Stimulated activated CD4-positive, alpha-beta T cell treated with anti-CD3 and anti-CD28 coated beads, Interleukin-2, amount 100 ng/mL, for 48 hours (primary cell): ENCODE measurements around the gene CFAP221.

Source experiments
- DNase-seq, 2 donors: peaks; one replicate each; pipeline ENCODE4 v3.0.0-alpha.2; 2020

CFAP221 gene

GRCh38 chr2:119683074-119683712, 138.9 kb downstream of the CFAP221 start:
- DNase-seq, result no peak

DNA sequence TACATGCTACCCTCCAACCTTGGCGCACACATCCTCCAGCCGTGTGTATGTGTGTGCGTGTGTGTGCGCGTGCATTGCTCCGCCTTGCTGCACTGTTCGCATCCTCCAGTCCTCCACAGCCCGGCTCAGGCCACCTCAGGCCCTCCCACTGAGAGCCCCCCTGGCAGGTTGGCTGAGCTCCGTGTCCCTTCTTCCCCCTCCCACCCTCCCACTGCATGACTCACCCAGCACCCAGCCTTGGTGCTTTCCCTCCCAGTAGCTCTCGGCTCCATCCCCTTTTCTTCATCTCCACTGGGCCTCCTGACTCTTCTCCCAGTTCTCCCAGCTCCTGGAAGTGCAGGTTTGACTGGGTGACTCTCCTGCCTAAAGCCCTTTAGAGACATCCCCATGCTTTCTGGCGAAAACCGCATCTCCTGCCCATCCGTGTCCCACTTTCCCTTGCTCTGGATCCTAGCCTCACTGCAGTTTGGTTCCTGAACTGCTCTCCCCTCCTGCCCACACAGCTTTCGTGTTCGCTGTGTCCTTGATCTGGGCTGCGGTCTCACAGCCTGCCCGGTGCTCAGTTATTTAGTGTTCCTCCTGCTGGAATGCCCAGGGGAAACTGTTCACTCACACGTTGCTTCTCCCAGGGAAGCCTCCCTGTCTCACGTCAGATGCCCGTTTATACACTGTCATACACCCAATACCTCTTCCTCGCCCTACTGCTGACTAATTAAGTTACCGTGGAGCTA, 139.6 kb downstream of the CFAP221 start:
- DNase-seq, result no peak

- no peak for DNase-seq
These were observed 140.3 kb downstream of the CFAP221 start for GRCh38 chr2:119684518-119684917.

DNA sequence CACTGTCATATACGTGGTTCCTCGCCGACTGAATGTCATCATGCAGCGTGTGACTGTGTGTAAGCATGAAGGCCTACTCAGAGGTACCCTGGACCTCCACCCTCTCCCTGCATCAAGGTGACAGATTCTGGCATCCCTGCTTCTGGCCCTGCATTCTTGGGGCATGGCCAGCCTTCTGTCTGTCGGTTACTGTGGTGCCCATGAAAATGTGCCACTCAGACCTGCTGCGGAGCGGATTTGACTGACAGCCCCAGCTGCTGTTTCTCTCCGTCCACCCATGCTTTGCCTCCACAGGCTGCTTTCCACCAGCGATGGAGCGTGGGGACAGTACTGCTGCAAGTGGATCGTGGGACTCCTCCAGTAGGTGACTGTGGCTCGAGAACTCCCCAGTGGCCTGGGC, 144.4 kb downstream of the CFAP221 start:
- DNase-seq, result no peak

GRCh38 chr2:119689218-119689617, 145.0 kb downstream of the CFAP221 start:
- no peak for DNase-seq

DNA sequence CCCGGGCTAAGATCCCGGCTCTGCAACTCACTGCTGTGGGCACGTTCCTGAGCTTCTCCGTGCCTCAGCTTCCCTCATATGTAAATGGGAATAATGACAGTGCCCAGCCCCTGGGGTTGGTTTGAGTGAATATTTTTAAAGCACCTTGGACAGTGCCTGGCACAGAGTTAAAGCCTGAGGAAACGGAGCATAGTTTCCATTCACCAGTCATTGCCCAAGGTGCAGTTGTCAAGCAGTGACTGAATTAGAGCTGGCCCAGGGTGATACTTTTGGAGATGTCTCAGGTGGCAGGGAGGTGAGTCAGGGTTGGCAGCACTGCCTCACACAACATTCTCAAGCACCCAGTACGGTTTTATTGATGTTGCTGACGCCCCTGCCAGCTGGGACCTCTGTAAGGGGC, 146.9 kb downstream of the CFAP221 start:
- no peak for DNase-seq

- DNase-seq, result no peak
These were observed 147.5 kb downstream of the CFAP221 start for GRCh38 chr2:119691651-119692245.

GRCh38 chr2:119692310-119692709, 148.1 kb downstream of the CFAP221 start:
- no peak for DNase-seq

DNA sequence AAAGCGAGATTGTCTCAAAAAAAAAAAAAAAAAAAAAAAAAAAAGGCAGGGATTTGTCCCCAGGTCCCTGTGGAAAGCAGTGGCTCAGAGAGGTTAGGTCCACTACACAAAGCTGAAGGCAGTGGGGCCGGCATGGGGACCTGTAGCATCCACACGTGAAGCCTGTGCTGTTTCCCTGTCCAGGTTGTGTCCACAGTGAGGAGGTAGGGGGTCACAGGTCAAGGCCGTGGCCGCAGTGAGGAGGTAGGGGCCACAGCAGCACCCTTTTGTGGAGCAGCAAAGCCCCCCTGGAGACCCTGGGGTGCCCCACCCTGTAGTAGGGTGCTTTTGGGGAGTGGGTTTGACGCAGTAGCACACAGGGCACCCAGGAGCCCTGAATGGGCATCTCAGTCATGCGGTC, 148.7 kb downstream of the CFAP221 start:
- DNase-seq, result no peak

DNA sequence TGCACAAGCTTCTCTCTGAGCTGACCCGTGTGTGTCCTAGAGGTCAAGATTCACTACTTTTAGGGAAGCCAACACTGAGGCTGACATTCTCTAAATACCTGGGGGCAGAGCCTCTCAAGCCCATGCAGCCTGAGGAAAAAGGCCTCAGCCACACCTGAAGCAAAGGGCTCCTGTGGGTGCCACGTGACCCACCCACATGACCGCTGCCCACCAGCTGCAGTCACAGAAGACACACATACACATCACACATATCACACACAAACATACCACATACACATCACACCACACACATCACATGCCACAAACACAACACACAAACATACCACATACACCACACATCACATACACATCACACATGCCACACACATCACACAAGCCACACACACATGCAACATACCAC, 149.3 kb downstream of the CFAP221 start:
- DNase-seq, result no peak

GRCh38 chr2:119693967-119694366, 149.7 kb downstream of the CFAP221 start:
- no peak for DNase-seq

DNA sequence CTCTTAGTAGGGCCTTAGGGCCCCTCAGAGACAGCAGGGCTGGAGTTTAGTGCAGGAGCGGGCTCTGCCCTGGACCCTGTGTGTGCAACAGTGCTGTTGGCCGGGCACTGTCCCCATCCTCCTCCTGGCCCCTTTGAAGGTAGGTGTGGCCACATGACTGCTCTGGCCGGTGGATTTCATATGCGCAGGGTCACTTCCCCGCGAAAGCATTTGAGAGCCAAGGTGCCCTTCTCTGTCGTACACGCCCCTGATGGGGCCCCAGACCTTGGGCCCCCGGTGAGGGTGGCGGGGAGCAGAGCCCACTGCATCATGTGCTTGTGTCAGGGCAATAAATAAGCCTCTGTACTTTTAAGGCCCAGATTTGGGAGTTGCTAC, 150.2 kb downstream of the CFAP221 start:
- no peak for DNase-seq

GRCh38 chr2:119694845-119695521, 150.7 kb downstream of the CFAP221 start:
- no peak for DNase-seq

GRCh38 chr2:119696005-119696404, 151.8 kb downstream of the CFAP221 start:
- DNase-seq, result no peak

DNA sequence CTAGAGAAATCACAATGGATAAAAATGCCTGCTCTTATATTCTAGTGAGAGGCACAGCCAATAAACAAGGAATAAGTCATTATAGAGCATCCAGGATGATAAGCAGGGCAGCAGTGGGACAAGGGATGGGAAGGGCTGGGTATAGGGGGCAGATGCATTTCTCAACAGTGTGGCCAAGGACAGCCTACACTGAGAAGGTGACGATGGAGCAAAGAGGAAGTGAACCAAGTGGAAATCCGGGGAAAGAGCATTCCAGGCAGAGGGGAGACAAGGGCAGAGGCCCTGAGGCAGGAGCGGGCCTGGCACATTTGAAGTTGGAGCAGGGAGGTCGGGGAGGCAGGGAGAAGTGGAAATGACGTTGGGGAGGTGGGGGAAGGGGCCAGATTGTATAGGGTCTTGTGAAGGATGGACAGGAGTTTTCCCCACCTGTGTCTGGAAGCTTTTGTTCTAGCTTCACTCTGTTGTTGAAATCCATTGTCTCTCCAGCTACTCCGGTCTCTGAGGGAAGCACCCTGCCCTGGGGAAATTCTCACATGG, 152.3 kb downstream of the CFAP221 start:
- DNase-seq, result no peak

GRCh38 chr2:119697290-119698020, 153.2 kb downstream of the CFAP221 start:
- DNase-seq, result no peak

GRCh38 chr2:119698246-119698645, 154.0 kb downstream of the CFAP221 start:
- no peak for DNase-seq

DNA sequence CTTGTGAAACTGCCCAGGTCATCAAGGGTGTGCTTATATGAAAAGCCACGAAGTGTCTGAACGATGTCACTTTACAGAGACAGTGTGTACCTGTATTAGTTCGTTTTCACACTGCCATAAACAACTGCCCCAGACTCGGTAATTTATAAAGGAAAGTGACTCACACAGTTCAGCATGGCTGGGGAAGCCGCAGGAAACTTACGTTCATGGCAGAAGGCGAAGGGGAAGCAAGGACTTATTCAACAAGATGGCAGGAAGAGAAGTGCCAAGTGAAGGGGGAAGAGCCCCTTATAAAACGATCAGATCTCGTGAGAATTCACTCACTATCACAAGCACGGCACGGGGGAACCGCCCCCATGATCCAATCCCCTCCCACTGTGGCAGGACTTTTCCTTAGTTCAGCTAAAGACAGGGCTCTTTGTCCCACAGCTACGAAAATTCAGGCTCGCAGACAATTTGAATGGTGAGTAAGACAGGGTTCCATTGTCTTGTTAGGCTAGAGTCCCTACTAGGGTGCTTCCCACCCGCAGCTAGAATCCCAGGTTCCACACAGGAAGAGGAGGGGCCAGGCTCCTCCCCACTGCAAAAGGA, 154.9 kb downstream of the CFAP221 start:
- DNase-seq, result no peak

DNA sequence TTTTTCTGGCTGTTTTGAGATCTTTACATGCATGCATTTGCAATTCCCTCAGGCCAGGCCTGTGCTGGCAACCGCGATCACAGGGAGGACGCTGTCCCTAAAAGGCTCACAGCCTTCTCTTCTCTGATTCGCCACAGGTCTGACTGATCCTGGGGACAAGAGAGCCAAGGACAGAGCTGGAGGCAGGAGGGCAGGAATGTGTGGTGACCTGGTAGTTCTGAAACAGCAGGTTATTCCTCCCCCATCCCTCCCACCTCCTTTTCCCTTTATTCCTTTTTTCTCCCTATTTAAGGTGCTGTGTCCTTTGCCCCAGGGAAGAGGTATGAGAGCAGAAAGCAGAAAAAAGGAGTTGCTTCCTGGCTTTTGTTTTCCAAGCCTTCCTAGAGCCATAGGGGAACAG, 156.6 kb downstream of the CFAP221 start:
- no peak for DNase-seq

DNA sequence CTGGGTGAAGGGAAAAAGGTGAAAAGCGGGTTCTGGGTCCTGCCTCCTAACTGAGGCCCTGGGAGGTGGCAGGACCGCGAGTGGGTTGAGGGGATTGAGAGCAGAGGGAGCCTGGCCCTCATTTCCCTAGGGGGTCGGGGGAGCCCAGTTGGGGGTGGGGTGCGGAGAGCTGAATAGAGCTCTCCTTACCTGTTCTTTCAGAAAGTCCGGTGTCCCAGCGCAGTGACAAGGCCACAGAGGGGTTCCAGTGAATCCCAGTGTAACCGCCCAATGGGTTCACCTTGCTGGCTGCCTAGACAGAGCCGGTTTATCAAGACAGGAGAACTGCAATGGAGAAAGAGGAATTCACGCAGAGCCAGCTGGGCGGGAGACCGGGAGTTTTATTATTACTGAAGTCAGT, 157.1 kb downstream of the CFAP221 start:
- DNase-seq, result no peak

GRCh38 chr2:119702203-119702917, 158.1 kb downstream of the CFAP221 start:
- no peak for DNase-seq

DNA sequence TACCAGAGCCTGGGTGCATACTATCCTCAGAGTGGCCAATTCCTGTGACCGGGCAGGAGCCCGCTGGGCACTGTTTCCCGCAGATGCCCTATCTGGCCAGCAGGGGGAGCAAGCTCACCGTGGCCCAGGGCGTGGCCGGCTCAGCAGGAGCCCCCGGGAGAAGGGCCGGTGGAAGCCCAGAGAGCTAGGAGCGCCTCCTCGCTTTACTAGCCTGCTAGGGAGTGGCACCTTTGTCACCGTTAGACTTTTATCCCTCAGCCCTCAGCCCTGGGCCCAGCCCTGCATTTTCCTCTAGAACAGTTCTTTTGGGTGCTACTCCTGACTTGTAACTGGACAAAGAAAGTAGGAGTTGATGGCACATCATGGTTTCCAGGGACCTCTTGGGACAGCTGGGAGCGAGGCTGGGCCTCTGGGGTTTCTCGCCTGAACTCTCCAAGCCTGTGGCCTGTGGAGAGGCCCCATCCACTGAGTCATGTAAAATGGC, 158.7 kb downstream of the CFAP221 start:
- peak; percentile 66 to 75 for DNase-seq
